NCI-H2081 (cell line): ENCODE results near the gene TGM5.
A peak's percentile ranks its signal among the peaks of the same experiment; 100 is the strongest.
"Not testable (repeated sequence)": the region's sequence is repeated elsewhere in the genome, so short reads cannot be mapped to it uniquely, and the experiment has no call there.

ENCODE experiments used
- DNase-seq, 2 experiments: peaks; one replicate each; lab custom pipeline; 2025; lab: John Stamatoyannopoulos, UW

Gene TGM5

DNA sequence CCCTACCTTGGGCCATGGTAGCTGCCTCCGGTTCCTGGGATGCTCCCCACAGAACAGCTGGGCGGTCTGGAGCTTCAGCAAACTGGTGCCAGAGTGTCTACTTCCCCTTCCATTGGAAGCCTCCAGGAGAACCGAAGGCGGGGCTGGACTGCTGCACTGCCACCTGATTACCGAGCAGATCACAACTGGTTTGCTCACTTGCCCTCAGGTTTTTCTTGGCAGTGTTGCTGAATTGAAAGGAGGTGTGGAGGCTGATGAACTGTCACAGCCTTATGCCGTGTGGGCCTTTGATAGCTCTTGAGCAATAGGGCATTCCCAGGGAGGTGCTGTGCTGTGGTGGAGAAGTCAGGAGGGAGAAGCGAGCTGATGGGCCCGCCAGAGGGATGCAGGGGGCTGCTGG is at the start of gene TGM5:
Gene TGM5, minus strand, starts transcription at position 95 of the 400 bp plus-strand sequence. Its CDS starts 79 bp downstream, at position 16.
- DNase-seq: no peak

DNA sequence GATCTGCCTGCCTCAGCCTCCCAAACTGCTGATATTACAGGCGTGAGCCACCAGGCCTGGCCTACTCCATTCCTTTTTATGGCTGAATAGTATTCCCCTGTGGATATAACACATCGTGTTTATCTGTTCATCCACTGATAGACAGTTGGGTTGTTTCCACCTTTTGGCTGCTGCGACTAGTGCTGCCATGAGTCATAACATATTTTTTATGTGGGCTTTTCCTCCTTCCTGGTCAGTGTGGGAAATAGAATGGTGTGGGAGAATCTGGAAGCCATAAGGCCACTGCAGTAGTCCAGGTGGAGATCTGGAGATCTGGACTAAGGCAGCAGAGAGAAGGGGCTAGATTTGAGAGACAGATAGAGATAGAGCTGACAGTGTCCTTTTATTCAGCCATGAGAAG is 47.4 kb upstream of the TGM5 start:
- no peak for DNase-seq

GRCh38 chr15:43312378-43312777 is 45.6 kb upstream of the TGM5 start:
- no peak for DNase-seq

- DNase-seq: no peak
Observed at GRCh38 chr15:43302205-43302817, 35.6 kb upstream of the TGM5 start, which contains the start of gene TGM7. Gene TGM7 (minus strand): TSS chr15:43302255.

DNA sequence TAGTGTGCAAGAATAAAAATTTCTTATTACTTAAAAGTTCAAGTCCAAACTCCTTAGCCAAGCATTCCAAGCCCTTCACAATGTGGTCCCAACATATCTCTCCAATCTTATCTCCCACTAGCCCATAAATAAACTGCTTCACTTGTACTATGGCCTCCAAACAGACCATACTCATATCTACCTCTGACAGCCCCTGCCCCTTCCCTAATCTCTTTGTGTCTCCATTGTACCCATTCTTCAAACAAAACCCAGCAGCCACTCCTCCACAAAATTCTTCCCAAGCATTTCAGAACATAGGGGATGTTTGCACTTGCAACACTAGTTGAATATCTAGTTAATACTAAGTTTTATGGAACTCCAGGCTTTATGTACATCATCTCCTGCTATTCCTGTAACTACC is 33.2 kb upstream of the TGM5 start:
- DNase-seq: no peak

DNA sequence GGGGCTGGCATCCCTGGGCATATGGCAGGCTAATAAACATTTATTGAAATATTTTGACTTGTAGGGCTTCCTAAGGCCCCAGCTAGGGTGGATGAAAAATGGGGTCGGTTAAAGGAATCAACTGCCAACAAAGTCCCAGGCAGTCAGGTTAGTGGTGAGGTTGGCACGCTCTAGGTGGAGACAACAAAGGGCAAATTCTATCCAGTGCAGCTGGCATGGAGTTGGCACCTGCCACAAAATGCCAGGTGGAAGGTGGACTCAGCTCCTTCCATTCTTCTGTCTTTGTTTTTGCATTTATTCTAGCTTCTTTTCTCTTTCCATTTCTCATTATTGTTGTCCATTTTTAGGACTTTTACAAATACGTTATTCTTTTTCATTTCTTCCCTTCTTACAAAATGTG is 32.7 kb upstream of the TGM5 start:
- no peak for DNase-seq

- no peak for DNase-seq
Observed at GRCh38 chr15:43294091-43294706, 27.5 kb upstream of the TGM5 start.

DNA sequence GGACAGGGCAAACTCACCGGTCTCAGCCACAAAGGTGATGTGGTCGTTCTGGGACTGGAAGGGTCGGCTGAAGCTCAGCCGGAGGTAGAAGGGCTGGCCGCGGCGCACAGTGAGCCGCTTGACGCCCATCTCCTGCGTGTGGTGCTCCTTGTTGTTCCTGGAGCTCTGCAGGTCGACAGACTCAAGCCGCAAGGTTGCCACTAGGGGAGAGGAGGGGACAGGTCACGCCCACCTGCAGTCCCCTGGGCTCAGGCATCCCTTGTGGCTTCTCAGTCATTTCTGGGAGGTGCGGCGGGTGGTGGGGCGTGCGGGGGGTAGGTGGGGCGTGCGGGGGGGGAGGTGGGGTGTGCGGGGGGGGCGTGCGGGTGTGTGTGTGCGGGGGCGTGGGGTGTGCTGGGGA is 26.7 kb upstream of the TGM5 start:
- no peak for DNase-seq

- no peak for DNase-seq
Observed at GRCh38 chr15:43292375-43293078, 25.8 kb upstream of the TGM5 start.

DNA sequence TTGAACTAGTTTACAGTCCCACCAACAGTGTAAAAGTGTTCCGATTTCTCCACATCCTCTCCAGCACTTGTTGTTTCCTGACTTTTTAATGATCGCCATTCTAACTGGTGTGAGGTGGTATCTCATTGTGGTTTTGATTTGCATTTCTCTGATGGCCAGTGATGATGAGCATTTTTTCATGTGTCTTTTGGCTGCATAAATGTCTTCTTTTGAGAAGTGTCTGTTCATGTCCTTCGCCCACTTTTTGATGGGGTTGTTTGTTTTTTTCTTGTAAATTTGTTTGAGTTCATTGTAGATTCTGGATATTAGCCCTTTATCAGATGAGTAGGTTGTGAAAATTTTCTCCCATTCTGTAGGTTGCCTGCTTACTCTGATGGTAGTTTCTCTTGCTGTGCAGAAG is 22.9 kb upstream of the TGM5 start:
- not testable (repeated sequence) for DNase-seq

DNA sequence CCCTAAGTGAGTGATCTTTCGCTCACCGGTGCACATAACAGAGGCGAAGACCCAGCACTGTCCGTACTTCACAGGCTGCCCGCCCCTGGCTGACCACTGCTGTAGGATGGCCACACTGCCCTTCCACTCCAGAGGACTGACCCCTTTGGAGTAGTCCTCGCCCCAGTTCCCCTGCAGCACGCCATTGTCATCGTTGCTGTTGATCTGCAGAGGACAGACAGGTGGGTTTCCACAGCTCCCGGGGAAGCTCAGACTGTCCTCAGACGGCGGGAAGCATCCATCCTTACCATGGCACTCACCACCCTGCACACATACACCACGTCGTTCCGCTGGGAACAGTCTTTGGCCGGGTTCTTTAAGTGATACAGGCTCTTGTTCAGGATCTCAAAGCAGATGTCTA is 20.5 kb upstream of the TGM5 start:
- no peak for DNase-seq

DNA sequence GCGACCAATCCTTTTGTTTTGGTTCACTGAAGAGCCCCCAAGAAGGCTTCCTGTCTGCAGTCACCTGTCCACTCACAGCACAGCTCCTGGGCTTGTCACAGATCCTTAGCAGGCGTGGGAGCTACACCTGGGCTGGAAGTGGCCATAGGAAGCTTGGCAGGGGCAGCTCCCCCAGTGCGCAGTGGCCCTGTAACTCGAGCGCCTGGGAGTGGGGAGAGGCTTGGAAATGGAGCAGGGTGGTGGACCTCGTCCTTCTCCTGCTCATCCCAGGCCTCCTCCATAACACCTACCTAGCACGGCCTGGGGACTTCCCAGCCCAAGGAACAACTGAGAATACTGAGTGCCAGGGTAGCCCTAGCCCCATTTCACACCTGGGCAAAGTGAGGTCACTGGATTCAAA is 19.3 kb upstream of the TGM5 start:
- DNase-seq: no peak

DNA sequence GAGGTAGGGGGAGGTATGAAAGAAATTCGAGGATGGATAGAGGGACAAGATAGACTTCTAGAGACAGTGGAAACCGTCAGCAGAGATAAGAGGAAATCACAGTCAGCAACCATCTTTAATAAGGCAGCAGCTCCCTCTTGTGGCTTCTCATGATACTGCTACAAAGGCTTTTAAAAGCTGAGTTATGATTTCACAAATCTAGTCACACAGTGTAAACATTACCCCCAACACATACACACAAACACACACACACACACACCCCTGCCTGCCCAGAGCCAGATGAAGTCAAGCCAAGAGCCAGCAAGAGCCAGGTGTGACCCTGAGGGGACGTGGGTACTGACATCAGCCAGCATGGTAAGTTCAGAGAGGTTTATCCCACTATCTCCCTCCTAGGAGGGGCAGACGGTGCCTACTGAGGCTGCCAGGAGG is 18.9 kb upstream of the TGM5 start:
- peak; percentile 64 to 77 for DNase-seq

DNA sequence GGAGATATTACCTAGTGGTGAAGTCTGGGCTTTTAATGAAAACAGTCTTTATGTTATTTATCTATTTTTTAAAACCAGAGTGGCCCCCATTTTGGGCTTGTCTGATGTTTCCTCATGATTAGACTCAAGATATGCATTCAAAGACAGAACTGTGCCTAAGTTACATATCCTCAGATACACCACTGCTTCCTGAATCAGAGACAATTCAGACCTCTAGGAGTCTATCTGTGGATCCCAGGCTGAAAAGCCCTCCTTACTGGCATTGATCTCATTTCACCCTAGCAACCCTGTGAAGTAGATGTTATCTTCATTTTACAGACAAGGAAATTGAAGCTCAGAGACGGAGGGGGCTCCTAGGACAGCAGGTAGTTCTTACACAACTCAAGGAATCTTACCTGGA is 16.8 kb upstream of the TGM5 start:
- DNase-seq: no peak

DNA sequence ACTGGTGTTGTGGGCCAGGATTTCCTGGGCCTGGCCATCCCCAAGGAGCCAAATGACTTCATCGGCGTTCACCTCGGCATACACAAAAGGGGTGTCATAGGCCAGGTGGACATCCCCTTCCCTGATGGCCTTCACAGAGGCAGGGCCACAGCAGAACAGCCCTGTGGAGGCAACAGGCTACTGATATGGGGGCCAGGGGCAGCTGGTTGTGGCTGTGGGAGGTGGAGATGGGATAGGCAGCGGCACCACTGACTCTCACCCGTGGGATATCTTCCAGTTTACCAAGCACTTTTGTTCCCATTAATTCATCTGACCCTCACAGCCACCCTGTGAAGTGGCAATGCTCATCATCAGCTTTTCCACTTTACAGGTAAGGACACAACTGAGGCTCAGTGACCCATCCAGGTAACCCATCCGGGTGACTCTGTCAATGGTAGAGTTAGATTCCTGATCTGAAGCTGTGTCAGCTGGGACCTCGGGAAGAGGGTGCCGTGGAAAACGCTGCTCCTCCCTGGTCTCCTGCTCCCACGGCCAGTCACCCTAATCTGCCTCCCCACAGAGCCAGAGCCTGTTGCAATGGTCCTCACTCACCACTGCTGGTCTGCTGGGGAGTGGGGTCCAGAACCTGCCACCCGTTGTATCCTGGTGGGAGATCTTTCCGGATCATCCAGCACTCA is 15.3 kb upstream of the TGM5 start:
- DNase-seq: no peak

DNA sequence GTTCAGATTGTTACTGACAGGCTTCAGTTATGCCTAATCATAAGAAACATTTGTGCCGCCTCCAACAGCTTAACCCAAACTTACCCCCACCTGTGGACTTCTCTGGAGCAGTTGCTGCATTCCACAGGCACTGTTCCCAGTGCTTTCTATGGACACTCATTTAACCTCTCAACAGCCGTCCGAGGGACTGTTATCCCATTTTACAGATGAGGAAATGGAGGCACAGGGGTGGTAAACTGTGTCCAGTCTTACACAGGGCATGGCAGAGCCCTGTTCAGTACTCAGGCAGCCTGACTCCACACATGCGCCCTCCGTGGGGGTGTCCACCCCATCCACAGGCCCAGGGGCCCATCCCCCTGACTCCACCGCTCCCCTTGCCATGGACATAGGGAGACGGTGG is 14.3 kb upstream of the TGM5 start:
- no peak for DNase-seq

DNA sequence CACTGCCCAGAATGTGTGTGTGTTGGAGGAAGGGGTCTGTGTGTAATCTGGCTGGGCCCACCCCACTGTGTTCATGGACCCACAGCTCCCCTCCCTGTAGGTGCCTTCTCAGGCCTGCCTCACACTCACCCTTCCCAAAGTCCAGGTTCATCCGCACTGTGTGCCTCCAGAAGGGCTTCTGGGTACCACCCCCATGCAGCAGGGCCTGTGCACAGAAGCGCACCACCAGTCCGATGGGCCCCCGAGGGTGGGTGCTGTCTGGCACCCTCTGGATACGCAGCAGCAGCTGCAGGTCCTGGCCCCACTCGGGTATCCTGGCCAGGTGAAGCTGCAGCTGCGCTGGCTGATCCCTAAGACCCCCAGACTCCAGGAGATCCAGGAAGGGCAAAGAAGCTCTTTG is 12.8 kb upstream of the TGM5 start:
- no peak for DNase-seq

GRCh38 chr15:43278869-43279268 is 12.1 kb upstream of the TGM5 start:
- no peak for DNase-seq

- DNase-seq: no peak
Observed at GRCh38 chr15:43277901-43278300, 11.2 kb upstream of the TGM5 start.

DNA sequence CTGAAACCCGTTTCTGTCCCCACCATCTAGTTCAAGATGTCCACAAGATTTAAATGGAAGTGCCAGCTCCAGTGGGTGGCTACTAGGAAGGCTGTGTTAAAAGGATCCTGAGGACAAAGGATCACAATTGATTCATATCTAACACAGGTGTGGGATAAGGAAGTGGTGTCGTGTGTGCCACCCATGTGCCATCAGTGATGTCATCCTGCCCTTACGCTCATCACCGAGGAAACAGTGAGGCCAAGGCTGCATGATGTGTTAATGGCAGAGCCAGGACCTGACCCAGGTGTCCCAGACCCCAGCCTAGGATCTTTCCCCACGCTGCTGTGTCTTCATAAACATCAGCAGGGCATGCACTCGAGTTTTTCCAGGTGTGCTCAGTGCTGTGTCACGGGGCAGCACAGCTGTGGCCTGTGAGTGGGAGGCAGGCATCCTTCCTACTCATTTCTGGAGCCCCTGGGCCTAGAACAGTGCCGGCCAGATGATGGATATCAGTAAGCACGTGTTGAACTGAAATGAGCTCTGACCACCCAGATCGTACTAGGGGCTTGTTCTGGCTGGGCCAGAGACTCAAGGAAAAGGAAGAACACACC is 10.6 kb upstream of the TGM5 start:
- no peak for DNase-seq

DNA sequence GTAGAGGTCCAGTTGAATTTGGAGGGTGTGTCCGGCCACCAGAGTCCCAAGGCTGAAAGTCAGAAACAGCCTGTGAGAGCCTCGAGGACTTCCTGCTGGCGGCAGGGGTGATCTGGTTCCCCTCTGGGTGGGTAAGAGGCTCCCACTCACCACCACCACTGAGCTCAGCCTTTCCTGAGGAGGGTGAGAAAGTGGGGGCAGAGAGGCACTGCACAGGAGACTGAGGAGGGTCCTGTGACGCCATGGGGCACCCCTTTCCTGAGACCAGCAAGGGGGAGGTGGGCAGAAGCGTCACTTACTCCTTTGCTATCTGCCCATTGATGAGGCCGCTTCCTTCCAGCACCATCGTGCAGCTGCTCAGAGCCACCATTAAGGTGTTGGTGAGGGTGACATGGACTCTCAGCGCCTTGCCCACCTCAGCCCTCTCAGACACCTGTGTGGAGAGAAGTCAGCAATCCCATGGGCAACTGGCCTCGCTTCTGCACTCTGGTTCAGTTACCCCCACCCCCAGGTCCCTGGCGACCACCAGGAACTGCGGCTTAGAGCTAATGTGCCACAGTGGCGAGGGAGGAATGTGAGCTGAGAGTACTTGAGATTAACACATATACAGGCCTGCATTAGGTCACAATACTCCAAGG is 10.0 kb upstream of the TGM5 start:
- DNase-seq: no peak
